Mesodermal cell (in vitro differentiated cells): ENCODE measurements around the gene TSPAN7.

Source experiments
- H3K27ac ChIP-seq: 2 replicates; pipeline ENCODE4 v1.7.0; 2013; ENCODE audit warnings: mild to moderate bottlenecking, low read depth, low read length, moderate library complexity; ENCODE audit not compliant: severe bottlenecking
- H3K36me3 ChIP-seq: 2 replicates; pipeline ENCODE4 v1.7.1; 2013; ENCODE audit warnings: mild to moderate bottlenecking, low read length, moderate library complexity; ENCODE audit not compliant: control insufficient read depth, insufficient read depth
- H3K4me1 ChIP-seq: one replicate; pipeline ENCODE4 v1.7.1; 2013; ENCODE audit warnings: mild to moderate bottlenecking, low read length; ENCODE audit not compliant: insufficient read depth, control insufficient read depth, poor library complexity, severe bottlenecking
- H3K4me3 ChIP-seq: 2 replicates; pipeline ENCODE4 v1.7.0; 2013; ENCODE audit warnings: low read length, control low read depth, mild to moderate bottlenecking; ENCODE audit not compliant: insufficient read depth, poor library complexity, severe bottlenecking; ENCODE audit errors: extremely low read depth
- H3K9me3 ChIP-seq: 2 replicates; pipeline ENCODE4 v1.7.1; 2013; ENCODE audit warnings: mild to moderate bottlenecking, low read length, moderate library complexity; ENCODE audit not compliant: control insufficient read depth
- WGBS, 2 experiments: methylation state at CpG; one replicate each; pipeline ENCODE4 v1.1.5; 2013; ENCODE audit warnings: missing lambda C conversion rate in 2 of 2; ENCODE audit not compliant: insufficient coverage in 2 of 2; 5-methylcytosine and 5-hydroxymethylcytosine counted together

Gene TSPAN7

GRCh38 chrX:38661103-38661441 is 99.7 kb downstream of the TSPAN7 start:
- Histone ChIP-seq H3K9me3 (no peaks in the 10 kb centered on the region), H3K4me1 (no peaks in the 10 kb centered on the region), H3K27ac (no peak overlapping the region), H3K36me3 (no peaks in the 10 kb centered on the region), H3K4me3 (no peak overlapping the region)
- WGBS, 2 experiments: no CpG with 5 or more reads among the region's 1 CpG

DNA sequence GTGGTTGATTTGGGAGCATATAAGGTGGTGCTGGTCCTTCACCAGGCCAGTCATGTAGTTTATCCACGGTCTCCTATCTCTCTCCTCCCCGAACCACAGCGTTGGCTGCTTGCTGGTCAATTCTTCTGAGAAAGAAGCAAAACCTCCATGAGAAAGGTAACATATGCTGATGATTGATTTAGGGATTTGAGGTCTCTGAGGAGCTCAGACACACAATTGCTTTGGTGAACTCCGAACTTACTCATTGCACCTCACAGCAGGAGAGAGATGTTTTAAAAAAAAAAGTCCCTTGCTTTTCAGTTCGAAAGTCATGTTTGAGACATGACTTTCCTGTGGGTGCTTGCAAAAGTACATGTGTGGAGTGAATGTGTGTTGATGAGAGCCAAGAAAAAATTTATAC is 100.2 kb downstream of the TSPAN7 start:
- Histone ChIP-seq H3K9me3 (no peaks in the 10 kb centered on the region), H3K27ac (no peak overlapping the region), H3K4me1 (no peaks in the 10 kb centered on the region), H3K36me3 (no peaks in the 10 kb centered on the region), H3K4me3 (no peak overlapping the region)
- 80% methylated on average over 1 of the region's 5 CpGs; no CpG with 5 or more reads in 1 of the 2 experiments for WGBS, 2 experiments

DNA sequence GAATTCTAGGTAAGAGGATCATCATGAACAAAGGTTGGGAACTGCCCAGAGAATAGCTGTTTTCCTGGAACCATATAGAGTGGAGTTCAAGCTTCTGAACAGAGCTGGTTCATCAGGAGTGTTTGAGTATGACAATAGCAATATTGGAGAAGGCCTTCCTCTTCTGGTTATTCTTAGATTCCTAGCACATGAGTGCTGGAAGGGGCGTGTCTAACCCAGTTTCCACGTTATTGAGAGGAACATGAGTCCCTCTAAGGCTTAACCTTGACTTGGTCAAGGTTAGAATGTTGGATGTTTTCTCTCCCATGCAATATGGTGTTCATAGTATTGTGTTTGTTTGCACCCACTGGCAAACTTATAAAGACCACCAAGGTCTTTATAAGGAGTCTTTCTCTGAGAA is 101.3 kb downstream of the TSPAN7 start:
- Histone ChIP-seq H3K36me3 (no peaks in the 10 kb centered on the region), H3K4me1 (no peaks in the 10 kb centered on the region), H3K4me3 (no peak overlapping the region), H3K9me3 (no peaks in the 10 kb centered on the region), H3K27ac (no peak overlapping the region)
- WGBS, 2 experiments: no CpG with 5 or more reads among the region's 2 CpGs

- Histone ChIP-seq H3K36me3 (no peaks in the 10 kb centered on the region), H3K4me1 (no peaks in the 10 kb centered on the region), H3K4me3 (no peak overlapping the region), H3K27ac (no peak overlapping the region), H3K9me3 (no peaks in the 10 kb centered on the region)
- 29% methylated on average over 3 of the region's 5 CpGs; no CpG with 5 or more reads in 1 of the 2 experiments for WGBS, 2 experiments
These were observed 102.9 kb downstream of the TSPAN7 start for GRCh38 chrX:38664285-38664684.

DNA sequence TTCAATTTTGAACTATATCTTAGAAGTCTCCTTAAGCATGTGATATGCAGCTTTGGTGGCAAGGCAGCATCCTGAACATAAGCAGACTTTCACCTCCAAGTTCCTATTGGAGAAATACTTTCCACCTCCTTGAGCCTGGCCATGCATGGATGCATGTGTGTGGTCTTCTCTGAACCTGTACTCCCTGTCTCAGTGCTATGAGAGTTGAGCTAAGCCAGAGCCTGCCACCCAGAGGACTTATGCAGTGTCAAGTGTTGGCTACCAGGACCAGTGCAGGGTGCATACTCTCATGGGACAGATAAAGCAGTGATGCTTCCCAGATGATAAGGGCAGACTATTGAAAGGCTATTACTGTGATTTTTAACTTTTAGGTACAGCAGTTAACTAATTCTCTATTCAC is 105.6 kb downstream of the TSPAN7 start:
- Histone ChIP-seq H3K9me3 (no peaks in the 10 kb centered on the region), H3K27ac (no peak overlapping the region), H3K4me3 (no peak overlapping the region), H3K4me1 (no peaks in the 10 kb centered on the region), H3K36me3 (no peaks in the 10 kb centered on the region)

DNA sequence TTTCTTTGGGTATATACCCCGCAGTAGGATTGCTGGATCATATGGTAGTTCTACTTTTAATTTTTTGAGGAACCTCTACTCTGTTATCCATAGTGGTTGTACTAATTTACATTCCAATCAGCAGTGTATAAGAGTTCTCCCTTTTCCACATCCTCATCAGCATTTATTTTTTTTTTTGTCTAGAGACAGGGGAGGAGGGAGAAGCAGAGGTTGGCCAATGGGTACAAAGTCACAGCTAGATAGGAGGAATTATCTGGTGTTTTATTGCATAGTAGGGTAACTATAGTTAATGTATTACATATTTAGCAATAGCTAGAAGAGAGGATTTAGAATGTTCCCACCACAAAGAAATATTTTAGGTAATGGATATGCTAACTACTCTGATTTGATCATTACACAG is 107.4 kb downstream of the TSPAN7 start:
- Histone ChIP-seq H3K27ac (no peak overlapping the region), H3K4me3 (no peak overlapping the region), H3K4me1 (no peaks in the 10 kb centered on the region), H3K9me3 (no peaks in the 10 kb centered on the region), H3K36me3 (no peaks in the 10 kb centered on the region)
- WGBS, 2 experiments: no CpG with 5 or more reads among the region's 1 CpG

GRCh38 chrX:38669428-38669827 is 108.1 kb downstream of the TSPAN7 start:
- H3K4me1 ChIP-seq: no peaks in the 10 kb centered on the region
- H3K27ac ChIP-seq: no peak overlapping the region
- no peaks in the 10 kb centered on the region for H3K9me3 ChIP-seq
- H3K4me3 ChIP-seq: no peak overlapping the region
- 81 to 83% methylated on average over 2 to 3 of the region's 4 CpGs for WGBS, 2 experiments
- no peaks in the 10 kb centered on the region for H3K36me3 ChIP-seq

DNA sequence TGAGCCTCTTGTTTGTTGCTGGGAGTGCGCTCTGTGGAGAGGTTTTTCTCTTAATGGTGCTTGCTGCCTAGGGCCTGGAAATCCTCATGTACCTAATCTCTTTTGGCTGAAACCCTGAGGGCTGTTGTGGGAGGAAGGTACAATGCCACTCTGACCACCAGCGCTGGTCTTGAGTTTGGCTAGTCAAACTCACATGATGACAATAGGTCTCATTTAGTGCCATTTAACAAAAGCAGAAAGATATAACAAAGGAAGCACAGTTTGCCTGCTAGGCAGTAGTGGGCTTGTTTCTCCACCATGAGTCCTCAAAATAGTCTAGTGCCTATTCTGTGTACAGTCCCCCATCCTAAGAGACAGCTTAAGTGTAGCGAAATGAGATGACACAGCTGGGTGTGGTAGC is 111.3 kb downstream of the TSPAN7 start:
- no peaks in the 10 kb centered on the region for H3K4me1 ChIP-seq
- H3K4me3 ChIP-seq: no peak overlapping the region
- H3K9me3 ChIP-seq: no peaks in the 10 kb centered on the region
- no peak overlapping the region for H3K27ac ChIP-seq
- WGBS, 2 experiments: 80% methylated on average over 1 of the region's 3 CpGs; no CpG with 5 or more reads in 1 of the 2 experiments
- H3K36me3 ChIP-seq: no peaks in the 10 kb centered on the region

- H3K4me3 ChIP-seq: no peak overlapping the region
- H3K27ac ChIP-seq: no peak overlapping the region
- no peaks in the 10 kb centered on the region for H3K9me3 ChIP-seq
- H3K4me1 ChIP-seq: no peaks in the 10 kb centered on the region
- H3K36me3 ChIP-seq: no peaks in the 10 kb centered on the region
- whole genome bisulfite sequencing, 2 experiments: no CpG with 5 or more reads among the region's 3 CpGs
These were observed 114.5 kb downstream of the TSPAN7 start for GRCh38 chrX:38675856-38676255.

GRCh38 chrX:38678183-38678582 is 116.8 kb downstream of the TSPAN7 start:
- WGBS, 2 experiments: 100% methylated on average over 1 of the region's 4 CpGs; no CpG with 5 or more reads in 1 of the 2 experiments
- H3K9me3 ChIP-seq: no peaks in the 10 kb centered on the region
- no peaks in the 10 kb centered on the region for H3K36me3 ChIP-seq
- H3K4me3 ChIP-seq: no peak overlapping the region
- no peaks in the 10 kb centered on the region for H3K4me1 ChIP-seq
- H3K27ac ChIP-seq: no peak overlapping the region

- H3K27ac ChIP-seq: no peak overlapping the region
- no peaks in the 10 kb centered on the region for H3K4me1 ChIP-seq
- H3K36me3 ChIP-seq: no peaks in the 10 kb centered on the region
- no peaks in the 10 kb centered on the region for H3K9me3 ChIP-seq
- WGBS, 2 experiments: 100% methylated on average over 1 of the region's 2 CpGs; no CpG with 5 or more reads in 1 of the 2 experiments
- H3K4me3 ChIP-seq: no peak overlapping the region
These were observed 117.5 kb downstream of the TSPAN7 start for GRCh38 chrX:38678821-38679220.

- H3K9me3 ChIP-seq: no peaks in the 10 kb centered on the region
- no peaks in the 10 kb centered on the region for H3K4me1 ChIP-seq
- WGBS, 2 experiments: 100% methylated on average over 1 to 2 of the region's 2 CpGs
- H3K4me3 ChIP-seq: no peak overlapping the region
- H3K27ac ChIP-seq: no peak overlapping the region
- H3K36me3 ChIP-seq: no peaks in the 10 kb centered on the region
These were observed 118.4 kb downstream of the TSPAN7 start for GRCh38 chrX:38679695-38680094.
